HUDEP-2 (cell line): ENCODE measurements around the gene SRL.
"Not testable (repeated sequence)": the region's sequence is repeated elsewhere in the genome, so short reads cannot be mapped to it uniquely, and the experiment has no call there.

Experiments used
- DNase-seq, 76 experiments: peaks; one replicate each; lab custom pipeline; 2025; ENCODE audit not compliant: unreplicated experiment in 76 of 76; lab: John Stamatoyannopoulos, UW

SRL gene

DNA sequence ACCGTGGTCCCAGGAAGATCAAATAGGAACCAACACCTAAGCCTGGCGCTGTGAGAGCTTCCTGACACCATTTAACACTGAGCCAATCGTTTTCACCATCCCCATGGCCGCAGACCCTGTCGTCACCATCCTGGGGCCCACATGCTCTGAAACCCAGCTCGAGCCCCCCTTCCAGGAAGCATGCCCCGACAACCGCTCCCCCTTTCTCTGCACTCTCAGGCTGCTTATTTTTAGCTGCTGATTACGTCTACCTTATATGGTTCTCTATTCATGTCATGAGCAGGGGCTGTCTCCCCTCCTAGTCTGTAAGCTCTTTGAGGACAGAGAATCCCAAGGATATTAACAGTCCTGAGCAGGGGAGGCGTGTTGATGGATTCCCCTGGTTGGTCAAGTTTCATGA lies 10.5 kb downstream of the SRL start:
- DNase-seq: no peak

GRCh38 chr16:4227040-4227332 lies 14.9 kb downstream of the SRL start:
- no peak for DNase-seq

DNA sequence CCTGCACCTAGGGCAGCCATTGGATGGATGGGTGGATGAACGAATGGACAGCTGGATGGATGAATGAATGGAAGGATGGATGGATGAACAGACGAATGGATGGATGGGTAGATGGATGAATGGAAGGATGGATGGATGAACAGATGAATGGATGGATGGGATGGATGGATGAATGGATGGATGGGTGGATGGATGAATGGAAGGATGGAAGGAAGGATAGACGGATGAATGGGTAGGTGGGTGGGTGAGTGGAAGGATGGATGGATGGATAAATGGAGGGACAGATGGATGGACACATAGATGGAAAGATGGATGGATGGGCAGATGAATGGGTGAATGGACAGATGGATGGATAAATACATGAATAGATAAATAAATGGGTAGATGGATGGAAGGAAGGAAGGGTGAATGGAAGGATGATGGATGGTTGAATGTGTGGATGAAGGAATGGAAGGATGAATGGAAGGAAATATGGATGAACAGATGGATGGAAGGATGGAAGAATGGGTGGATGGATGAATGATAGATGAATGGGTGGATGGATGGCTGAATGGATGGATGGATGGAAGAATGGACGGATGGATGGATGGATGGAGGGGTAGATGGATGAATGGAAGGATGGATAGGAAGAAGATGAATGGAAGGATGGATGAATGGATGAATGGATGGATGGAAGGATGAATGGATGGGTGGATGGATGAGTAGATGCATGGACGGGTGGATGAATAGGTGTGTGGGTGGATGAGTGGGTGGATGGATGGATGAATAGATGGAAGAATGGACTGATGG lies 15.4 kb downstream of the SRL start:
- no peak for DNase-seq

GRCh38 chr16:4225075-4225474 lies 16.8 kb downstream of the SRL start:
- DNase-seq: no peak

DNA sequence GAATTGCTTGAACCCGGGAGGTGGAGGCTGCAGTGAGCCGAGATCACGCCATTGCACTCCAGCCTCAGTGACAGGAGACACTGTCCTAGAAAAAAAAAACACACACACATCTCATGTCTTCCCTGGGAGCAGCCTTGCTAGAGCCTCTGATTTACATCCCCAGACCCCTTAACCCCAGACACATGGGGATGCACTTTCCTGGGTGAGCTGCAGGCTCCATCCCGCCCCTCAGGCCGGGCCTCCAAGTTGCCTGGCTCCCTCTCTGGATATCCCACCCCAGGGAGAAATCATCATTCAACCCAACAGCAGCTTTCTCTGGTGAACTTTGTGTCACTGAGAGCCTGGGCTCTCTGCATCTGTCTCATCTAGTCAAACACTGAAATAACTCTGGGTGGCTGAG lies 21.5 kb downstream of the SRL start:
- DNase-seq: no peak

DNA sequence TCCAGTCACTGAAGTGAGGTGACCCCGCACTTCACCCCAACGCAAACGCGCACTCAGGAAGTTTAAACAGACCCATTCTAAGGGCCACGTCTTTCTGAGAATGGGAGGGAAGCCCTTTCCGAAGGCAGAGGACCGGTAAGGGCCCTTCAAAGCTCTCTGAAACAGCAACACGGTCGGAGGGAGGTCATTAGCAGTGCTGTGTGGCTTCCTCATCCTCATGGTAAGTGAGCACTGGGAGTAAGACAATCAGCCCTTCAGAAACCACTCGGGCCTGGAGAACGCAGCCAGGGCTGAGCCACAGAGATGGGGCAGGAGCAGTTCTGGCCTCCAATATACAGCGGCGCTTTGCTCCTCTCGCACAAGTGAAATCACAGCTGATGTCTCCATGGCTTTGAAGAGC lies 23.7 kb downstream of the SRL start:
- DNase-seq: no peak

- no peak for DNase-seq
These were observed 24.4 kb downstream of the SRL start for GRCh38 chr16:4217204-4218131.

DNA sequence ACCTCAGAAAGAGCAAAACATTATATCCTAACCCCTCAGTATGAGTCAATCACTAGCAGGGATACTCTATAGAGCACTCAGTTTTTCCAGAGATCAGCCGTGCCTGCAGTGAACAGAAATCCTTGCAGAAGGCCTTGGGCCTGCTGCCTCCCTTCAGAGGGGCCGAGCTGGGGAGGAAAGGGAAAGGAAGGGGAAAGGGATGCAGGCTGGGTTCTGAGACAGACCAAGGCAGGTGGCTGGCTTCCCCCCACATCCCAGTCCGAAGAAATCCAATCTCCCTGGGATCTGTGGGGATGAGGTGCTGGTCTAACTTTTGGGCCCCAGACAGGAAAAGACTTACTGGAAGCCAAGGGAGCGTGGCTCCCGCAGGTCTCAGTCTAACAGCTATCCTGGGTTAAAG lies 25.3 kb downstream of the SRL start:
- DNase-seq: no peak

DNA sequence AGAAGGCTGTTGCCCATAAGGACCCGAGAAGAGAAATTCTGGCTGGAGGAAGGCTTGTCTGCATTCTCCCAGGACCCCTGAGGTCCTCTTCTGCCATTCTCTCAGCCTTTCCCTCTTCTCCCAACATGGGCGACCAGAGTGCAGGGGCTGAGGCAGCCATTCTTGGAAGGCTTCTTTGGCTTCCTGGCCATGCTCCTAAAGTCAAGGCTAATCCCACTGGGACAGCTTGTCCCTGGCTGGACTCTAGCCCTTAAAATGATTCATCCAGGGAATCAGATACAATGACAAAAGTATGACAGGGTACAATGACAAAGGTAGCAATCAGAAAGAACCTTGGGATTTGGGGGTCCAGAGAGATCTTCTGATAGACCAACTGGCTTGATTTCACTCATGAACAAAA lies 26.8 kb downstream of the SRL start:
- no peak for DNase-seq

- DNase-seq: no peak
These were observed 27.7 kb downstream of the SRL start for GRCh38 chr16:4214215-4214621.

DNA sequence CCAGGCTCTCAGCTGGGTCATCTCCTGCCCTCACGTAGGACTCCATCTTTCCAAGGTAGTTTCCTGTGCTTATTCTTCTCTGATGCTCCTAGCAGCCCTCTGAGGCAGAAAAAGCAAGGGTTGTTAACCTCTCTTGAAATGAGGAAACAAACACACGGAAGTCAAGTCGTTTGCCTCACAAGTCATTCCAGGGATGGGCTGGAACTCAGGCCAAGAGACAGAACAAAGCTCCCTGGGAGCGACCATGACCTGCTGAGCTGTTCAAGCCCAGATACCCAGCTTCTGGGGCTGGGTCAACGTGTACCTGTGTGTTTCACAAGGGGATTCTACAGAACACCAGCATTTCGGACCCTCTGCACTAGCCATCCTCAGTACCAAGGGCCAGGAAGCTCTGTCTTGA lies 28.1 kb downstream of the SRL start:
- no peak for DNase-seq

DNA sequence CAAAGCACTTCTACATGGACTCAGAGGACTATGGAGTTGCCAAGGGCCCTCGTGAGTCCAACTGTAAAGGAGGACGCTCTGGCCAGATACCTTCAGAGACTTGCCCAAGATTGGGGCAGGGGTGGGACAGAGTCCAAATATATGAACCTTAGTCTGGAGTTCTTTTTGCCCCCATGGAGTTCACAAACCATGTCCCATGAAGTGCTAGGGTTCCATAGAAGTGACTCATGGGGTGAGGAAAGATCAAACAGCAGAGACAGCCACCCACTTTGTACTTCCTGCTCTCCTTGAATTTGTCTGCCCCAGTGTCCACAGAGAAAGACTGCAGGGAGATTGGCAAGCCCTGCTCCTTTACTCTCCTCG lies 29.0 kb downstream of the SRL start:
- DNase-seq: no peak

- no peak for DNase-seq
These were observed 29.5 kb downstream of the SRL start for GRCh38 chr16:4212211-4212933.

- not testable (repeated sequence) for DNase-seq
These were observed 30.3 kb downstream of the SRL start for GRCh38 chr16:4211445-4212210.

DNA sequence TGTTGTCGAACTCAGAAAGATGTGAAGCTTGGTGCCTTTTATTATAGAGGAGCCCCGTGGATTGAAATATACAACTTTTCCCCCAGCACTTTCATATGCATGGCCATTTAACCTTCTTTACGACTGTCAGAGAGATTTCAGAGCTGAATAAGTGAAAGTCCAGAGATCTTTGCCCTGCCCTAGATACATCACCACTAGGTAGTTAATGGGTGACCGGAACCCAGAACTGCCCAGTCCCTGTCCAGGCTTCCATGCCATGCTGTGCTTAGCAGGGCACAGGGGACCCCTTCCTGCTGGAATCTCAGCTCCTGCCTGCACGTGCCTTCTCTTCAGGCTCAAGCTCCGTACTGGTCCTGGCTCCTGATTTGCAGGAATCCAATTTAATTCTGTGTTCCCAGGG lies 32.2 kb downstream of the SRL start:
- no peak for DNase-seq

DNA sequence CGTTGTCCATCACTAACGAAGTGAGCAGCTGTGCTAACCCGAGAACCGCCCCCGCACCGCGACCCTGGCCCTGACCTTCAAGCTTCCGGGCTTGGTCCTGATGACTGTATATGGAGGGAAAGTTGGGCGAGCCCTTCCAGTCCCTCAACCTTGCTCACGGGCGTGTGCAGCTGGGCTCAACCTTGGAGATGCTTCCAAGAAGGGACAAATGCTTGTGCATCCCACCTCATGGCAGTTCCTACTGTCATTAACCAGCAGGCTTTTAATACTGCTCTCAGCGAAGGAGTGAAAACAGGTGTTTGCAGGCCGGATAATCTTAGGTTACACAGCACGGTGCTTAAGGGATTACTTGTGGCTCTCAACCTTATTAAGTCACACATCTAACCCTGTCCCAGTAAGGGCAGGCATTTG lies 33.5 kb downstream of the SRL start:
- DNase-seq: no peak

DNA sequence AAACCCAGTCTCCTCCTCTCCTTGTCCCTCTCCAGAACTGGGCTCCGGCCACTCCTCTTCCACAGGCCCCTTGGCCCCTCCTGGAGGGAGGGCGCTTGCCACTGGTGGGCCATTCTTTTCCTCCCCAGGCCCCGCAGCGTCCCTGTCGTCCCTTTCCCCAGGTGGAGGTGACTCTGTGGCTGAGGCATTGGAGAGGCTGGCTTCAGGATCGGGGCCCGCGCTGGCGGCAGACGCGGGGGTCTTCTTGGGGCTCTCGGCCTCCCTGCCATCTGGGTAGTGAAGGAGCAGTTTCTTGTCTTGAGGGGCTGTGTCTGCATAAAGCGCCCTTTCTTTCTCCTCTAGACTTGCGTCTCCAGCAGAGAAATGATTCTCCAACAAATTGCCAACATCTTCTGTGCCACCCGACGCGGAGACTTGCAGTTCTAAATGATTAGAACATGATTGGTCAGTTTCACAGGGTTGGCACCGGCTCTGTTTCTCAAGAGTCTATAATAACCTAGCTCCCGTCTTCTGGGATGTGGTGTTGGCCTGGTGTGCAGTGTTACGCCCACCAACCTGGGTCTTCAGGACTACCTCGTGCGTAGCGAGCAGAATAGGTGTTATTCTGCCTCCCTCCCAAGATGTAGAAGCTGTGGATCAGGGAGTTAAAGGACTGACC lies 34.1 kb downstream of the SRL start:
- DNase-seq: no peak

- DNase-seq: no peak
These were observed 34.7 kb downstream of the SRL start for GRCh38 chr16:4207229-4207628.

DNA sequence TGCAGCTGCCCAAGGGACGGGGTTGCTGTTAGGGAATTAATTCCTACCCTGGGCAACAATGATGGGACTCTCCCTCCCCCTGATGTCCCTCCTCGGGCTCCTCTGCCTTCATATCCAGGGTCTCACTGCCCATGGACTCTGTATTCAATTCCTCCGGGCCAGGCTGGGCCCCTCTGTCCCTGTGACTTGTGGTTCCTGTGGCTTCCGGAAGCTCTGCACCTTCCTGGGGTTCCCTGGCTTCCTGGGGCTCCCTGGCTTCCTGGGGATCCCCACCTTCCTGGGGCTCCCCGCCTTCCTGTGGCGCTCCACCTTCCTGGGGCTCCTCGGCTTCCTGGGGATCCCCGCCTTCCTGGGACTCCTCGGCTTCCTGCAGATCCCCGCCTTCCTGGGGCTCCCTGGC lies 35.2 kb downstream of the SRL start:
- DNase-seq: no peak

- no peak for DNase-seq
These were observed 35.9 kb downstream of the SRL start for GRCh38 chr16:4205971-4206370.
